ENCODE results near the gene FAM163B.

FAM163B gene

GRCh38 chr9:133653638-133654037 is 44.4 kb upstream of the FAM163B start (continued):
- TF ChIP-seq ZBTB7A (tag by site-specific recombination; IDR thresholded peaks at IDR 0.05; ENCODE audit: low read depth): no peak
- TF ChIP-seq GLIS1 (tag by site-specific recombination; IDR thresholded peaks at IDR 0.05): no peak
- TF ChIP-seq, protein P1, sequence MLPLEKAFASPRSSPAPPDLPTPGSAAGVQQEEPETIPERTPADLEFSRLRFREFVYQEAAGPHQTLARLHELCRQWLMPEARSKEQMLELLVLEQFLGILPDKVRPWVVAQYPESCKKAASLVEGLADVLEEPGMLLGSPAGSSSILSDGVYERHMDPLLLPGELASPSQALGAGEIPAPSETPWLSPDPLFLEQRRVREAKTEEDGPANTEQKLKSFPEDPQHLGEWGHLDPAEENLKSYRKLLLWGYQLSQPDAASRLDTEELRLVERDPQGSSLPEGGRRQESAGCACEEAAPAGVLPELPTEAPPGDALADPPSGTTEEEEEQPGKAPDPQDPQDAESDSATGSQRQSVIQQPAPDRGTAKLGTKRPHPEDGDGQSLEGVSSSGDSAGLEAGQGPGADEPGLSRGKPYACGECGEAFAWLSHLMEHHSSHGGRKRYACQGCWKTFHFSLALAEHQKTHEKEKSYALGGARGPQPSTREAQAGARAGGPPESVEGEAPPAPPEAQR (tag by site-specific recombination; IDR thresholded peaks at IDR 0.05): no peak

- Histone ChIP-seq H3K4me1 (ENCODE audit: control insufficient read depth, insufficient read depth, low read length) (no peaks in the 10 kb centered on the region), H3K36me3 (ENCODE audit: control insufficient read depth in 2 of 2, insufficient read depth in 1 of 2, low read length in 2 of 2) (no peaks in the 10 kb centered on the region), H3K27ac (ENCODE audit: extremely low read depth, low read depth, low read length) (no peak overlapping the region), H3K9me3 (ENCODE audit: control insufficient read depth, insufficient read depth, low read depth, low read length) (no peaks in the 10 kb centered on the region), H3K4me3 (ENCODE audit: low read depth, low read length) (no peak overlapping the region)
- no peak for TF ChIP-seq ZXDB (tag by site-specific recombination; IDR thresholded peaks at IDR 0.05)
- no peak for TF ChIP-seq ZNF600 (tag by site-specific recombination; IDR thresholded peaks at IDR 0.05)
- no peak for TF ChIP-seq ATF2 (tag by site-specific recombination; IDR thresholded peaks at IDR 0.05; ENCODE audit: low read depth)
- no peak for TF ChIP-seq ZNF292 (tag by site-specific recombination; IDR thresholded peaks at IDR 0.05; ENCODE audit: borderline replicate concordance, low read depth)
- TF ChIP-seq ZBTB49 (tag by site-specific recombination; IDR thresholded peaks at IDR 0.05; ENCODE audit: low read depth): no peak
- no peak for TF ChIP-seq GLIS1 (tag by site-specific recombination; IDR thresholded peaks at IDR 0.05)
- TF ChIP-seq ZNF221 (tag by site-specific recombination; IDR thresholded peaks at IDR 0.05; ENCODE audit: borderline replicate concordance): no peak
- no peak for TF ChIP-seq TCF7L2 (IDR thresholded peaks at IDR 0.05; ENCODE audit: borderline replicate concordance, low read depth, low read length)
- CTCF ChIA-PET: interaction anchor here (0.6 kb wide), 1 partner anchor 159 kb away, joined by 3 read pairs; no protein-coding TSS in a partner anchor
- POLR2A ChIA-PET: no interaction called here
Measured at GRCh38 chr9:133650026-133650425, 40.8 kb upstream of the FAM163B start.

- ChIA-PET POLR2A (interaction anchor here (0.9 kb wide), 1 partner anchor 62 kb away, joined by 3 read pairs; no protein-coding TSS in a partner anchor), CTCF (interaction anchor here (1.2 kb wide), 1 partner anchor 120 kb away, joined by 5 read pairs; no protein-coding TSS in a partner anchor)
- TF ChIP-seq KLF10 (tag by site-specific recombination; IDR thresholded peaks at IDR 0.05) (no peak), ZNF426 (tag by site-specific recombination; IDR thresholded peaks at IDR 0.05) (no peak), ZNF521 (tag by site-specific recombination; IDR thresholded peaks at IDR 0.05) (no peak), ZEB2 (tag by site-specific recombination; IDR thresholded peaks at IDR 0.05) (no peak)
- TF ChIP-seq, protein P2, sequence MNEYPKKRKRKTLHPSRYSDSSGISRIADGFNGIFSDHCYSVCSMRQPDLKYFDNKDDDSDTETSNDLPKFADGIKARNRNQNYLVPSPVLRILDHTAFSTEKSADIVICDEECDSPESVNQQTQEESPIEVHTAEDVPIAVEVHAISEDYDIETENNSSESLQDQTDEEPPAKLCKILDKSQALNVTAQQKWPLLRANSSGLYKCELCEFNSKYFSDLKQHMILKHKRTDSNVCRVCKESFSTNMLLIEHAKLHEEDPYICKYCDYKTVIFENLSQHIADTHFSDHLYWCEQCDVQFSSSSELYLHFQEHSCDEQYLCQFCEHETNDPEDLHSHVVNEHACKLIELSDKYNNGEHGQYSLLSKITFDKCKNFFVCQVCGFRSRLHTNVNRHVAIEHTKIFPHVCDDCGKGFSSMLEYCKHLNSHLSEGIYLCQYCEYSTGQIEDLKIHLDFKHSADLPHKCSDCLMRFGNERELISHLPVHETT (tag by site-specific recombination; IDR thresholded peaks at IDR 0.05): no peak
- no peak overlapping the region for H3K27ac ChIP-seq (ENCODE audit: extremely low read depth, low read depth, low read length)
- no peak overlapping the region for H3K4me3 ChIP-seq (ENCODE audit: low read depth, low read length)
- H3K36me3 ChIP-seq (ENCODE audit: control insufficient read depth in 2 of 2, insufficient read depth in 1 of 2, low read length in 2 of 2): no peaks in the 10 kb centered on the region
- no peaks in the 10 kb centered on the region for H3K9me3 ChIP-seq (ENCODE audit: control insufficient read depth, insufficient read depth, low read depth, low read length)
- H3K4me1 ChIP-seq (ENCODE audit: control insufficient read depth, insufficient read depth, low read length): no peaks in the 10 kb centered on the region
Measured at GRCh38 chr9:133649194-133649593, 40.0 kb upstream of the FAM163B start.
